Astrocyte of the hippocampus (primary cell): Measurements from ENCODE around the gene ANO7.

Source experiments
- DNase-seq: peaks from one replicate; pipeline ENCODE4 v3.0.0; 2011; ENCODE audit warnings: low read depth, low spot score

The ANO7 gene

DNA sequence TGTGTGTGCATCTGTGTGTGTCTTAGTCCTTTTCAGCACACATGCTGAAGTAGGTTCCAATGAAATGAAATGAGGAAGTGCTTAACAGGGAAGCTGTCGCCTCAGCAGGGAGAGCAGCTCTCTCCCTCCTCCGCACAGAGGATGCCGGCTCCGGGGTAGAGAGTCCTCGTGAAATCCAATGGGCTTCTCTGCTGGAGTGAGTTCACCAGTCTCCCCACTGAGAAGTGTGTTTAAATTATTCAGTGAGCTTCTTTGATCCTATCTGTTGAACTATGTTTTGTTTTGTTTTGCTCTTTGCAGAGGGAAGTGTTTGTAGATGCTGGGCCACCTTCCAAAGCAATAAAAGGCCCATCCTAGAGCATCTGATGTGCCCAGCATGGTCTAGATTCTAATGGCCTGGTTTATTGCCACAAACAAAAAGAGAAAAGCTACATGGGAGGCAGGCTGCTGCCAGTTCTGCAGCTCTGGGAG, 31.5 kb upstream of the ANO7 start:
- no peak for DNase-seq

DNA sequence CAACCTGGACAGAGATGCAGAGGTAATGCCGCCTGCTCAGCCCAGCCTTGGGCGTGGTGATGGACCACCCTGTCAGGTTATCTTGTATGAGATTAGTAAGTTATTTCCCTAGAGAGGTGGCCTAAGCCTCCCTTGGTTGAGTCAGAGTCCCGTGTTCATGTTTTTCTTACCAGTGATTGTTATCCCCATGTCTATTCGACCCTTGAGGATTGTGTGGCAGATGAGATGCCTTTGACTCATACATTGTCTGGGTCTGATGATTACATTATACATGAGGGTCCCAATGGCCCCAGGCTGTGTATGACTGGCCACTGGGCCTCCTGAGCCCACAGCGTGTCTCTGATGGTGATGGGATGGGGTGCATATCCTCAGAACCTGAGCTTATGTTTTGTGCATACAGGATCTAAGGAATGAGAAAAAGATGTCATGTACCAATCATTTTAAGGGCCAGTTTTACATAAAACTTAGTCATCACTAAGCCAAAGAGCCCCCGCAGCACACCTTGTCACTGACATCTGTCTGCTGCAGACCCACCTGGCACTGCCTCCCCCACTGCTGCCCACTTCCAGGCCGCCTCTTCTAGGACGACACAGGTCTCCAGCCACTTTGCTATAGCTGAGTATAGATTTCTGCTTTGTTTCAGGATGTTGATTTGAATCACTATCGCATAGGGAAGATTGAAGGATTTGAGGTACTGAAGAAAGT, 30.5 kb upstream of the ANO7 start:
- DNase-seq = no peak

DNA sequence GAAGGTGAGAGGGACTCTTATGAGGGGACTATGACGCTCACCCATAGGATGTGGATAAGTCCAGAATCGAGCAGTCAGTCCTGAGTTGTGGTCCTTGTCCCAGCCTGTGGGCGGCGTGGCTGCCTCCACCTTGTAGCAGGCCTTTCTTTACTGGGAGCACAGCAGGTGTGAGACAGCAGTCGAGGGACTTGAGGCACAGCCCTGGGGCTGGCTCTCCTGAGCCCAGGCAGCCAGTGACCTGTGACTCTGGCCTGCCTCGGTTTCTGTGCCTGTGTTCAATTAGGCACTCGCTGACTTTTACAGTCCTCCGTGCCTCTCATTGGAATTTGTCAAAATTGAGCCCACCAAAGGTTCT, 30.0 kb upstream of the ANO7 start:
- DNase-seq = no peak

DNA sequence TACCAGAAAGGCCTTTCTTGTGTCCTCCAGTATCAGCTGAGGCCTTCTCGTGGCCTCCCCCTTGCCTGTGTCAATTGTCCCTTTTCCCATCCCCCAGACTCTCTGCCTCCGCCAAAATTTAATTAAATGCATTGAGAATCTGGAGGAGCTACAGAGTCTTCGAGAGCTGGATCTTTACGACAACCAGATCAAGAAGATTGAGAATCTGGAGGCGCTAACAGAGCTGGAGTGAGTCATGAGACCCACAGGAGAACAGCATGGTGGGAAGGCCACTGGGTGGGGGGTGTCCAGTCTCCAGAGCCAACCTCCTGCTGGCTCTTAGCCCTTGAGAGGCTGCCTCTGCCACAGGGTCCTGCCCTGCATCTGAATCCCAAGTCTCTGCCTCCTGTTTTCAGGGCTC, 29.4 kb upstream of the ANO7 start:
- DNase-seq = no peak

DNA sequence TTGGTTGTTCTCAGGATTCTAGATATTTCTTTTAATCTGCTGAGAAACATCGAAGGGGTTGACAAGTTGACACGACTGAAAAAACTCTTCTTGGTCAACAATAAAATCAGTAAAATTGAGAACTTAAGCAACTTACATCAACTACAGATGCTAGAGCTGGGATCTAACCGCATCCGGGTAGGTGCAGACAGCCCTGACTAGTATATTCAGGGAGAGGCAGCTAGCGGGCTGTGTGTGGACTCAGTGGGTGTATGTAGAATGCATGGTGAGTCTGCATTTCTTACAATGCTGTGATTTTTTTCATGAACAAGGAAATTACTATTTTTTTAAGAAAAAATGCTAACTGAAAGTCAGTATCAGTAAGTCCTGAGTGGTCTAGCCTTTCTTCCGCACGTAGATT, 28.2 kb upstream of the ANO7 start:
- DNase-seq = no peak

DNA sequence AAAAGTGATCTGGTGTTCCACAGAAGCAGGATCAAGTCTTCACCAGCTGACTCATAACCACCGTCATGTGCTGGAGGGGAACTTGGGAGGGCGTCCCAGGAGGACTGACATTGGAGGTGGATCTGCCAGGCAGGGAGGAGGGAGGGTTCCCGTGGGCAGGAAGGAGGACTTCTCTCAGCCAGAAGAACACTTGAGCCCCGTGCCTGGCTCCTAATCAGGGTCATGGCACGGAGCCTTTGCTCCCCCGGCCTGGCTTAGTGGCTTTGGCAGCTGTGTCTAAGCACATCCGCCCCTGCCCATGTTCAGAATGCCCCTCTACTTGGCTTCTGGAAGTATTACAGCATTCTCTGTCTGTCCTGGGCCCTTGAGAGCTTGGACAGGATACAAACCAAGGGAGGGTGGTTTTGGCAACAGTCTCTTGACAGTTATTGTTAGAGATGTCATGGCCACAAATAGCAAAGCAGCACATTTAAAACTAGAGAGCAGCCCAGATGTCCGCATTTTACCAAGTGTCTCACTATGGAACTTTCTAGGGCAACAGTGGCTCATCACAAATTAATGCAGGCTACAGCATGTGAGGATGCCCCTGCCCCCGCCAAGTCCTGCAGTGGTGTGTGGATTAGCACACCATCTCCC, 26.7 kb upstream of the ANO7 start:
- DNase-seq = peak; percentile 79

DNA sequence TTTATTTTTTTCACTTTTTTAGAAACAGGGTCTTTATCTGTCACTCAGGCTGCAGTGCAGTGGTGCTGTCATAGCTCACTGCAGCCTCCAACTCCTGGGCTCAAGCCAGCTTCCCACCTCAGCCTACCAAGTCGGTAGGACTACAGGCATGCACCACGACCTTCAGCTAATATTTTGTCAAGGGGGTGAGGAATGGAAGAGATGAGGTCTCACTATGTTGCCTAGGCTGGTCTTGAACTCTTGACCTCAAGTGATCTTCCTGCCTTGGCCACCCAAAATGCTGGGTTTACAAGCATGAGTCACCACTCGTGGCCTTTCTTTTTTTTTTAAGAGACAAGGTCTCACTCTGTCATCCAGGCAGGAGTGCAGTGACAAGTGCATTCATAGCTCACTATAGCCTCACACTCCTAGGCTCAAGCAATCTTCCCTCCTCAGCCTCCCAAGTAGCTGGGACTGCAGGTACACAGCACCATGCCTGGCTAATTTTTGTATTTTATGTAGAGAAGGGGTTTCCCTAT, 24.8 kb upstream of the ANO7 start:
- DNase-seq = no peak

DNA sequence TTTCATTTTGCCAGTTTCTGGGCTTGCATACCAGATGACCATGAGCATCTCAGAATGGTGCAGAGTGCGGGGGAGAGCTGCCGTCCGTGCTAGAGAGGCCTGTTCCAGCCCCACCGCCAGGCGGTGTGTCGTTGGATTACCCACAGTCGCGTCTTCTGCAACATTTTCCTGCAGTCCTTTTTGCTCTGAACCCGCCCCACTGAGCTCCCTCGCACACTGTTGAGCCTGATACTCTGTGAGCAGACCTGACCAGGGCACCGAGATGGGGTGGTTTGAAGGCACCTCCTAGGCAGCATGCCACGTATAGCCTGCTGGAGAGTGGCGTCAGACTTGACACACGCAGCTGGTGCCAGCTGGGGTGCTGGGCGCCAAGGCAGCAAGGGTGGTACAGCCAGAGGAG, 20.1 kb upstream of the ANO7 start:
- DNase-seq = no peak

DNA sequence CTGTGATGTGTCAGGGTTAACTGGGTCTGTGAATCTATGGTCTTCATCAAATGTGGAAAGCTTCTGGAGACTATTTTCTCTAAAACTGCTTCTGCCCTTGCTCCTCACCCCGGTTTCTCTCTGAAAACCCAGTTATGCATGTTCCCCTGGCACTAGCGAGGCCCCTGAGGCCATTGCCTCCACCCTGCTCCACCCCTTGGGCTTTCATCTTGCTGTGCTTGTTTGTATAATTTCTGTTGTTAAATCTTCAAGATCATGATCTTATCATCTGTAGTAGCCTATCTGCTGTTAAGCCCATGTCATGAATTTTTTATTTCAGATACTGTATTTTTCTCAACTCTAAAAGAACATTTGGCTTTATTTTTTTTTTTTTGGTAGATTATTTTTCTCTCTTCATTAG, 14.9 kb upstream of the ANO7 start:
- no peak for DNase-seq

DNA sequence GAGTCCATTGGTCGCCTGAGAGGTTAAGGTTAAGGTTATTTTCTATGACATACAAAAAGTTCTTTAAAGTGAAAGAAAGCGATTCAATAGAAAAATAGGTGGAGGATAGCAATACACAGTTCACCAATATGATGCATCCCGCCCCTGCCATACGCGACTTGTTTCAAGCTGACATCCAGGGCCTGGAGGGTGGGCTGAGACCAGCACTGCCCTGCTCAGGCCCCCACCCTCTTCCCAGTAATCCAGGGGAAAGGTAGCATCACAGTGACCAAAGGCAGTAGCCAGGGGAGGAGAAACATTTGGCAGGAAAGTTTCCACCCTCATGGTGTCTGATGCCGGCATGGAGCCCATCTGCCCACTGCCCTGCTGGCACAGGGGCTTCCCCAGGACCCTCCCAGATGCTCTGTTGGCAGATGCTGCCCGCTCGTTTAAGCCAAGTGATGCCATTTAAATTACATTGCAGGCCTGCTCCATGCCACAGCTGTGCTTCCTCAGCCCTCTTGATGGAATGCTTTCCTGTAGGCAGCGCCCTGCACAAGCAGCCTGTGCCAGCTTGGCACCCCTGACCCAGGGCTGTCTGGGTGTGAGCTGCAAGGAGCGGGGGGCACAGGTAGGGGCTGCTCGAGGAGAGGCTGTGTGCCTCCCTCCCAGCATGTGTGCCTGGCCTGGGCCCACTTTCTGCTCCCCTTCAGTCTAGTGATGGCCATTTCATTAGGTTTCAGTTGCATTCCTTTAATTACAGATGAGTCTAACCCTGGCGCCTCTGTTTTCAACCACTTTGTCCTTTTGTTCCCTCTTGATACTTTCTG, 10.7 kb upstream of the ANO7 start:
- no peak for DNase-seq

DNA sequence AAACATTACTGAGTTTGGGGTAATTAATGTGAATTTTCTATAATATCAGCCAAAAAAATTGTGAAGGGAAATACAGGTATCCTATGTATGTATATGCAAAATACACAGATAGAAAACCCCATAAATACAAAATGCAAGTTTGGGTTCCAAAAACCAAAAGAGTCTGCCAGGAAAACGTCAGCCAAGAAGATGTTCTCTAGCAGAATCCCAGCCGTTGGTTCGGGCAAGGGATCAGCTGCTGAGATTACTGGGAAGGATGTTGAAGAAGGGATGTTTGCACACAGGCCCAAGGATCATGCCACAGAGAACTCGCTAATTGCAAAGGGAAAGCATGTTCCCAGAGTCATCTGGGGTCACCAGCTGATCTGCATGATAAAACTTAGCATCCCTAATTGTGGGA, 9.5 kb upstream of the ANO7 start:
- no peak for DNase-seq

DNA sequence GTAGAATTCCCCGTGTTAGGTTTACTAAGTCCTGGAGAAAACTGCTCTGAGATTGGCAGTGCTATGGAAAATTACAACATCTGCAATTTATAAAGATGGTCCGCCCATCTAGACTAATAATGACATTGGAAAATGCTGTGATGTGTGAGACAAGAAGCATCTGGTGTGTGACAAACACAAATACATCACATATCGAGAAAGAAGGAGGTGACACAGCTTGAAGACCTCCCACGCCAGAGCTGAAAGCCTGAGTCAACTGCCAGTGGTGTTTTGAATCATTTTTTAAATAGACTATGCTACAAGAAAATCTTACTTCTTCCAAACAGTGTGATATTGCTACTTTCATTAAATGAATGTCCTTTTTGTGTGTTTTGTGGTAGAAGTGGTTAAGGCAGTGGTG, 8.6 kb upstream of the ANO7 start:
- DNase-seq = no peak

DNA sequence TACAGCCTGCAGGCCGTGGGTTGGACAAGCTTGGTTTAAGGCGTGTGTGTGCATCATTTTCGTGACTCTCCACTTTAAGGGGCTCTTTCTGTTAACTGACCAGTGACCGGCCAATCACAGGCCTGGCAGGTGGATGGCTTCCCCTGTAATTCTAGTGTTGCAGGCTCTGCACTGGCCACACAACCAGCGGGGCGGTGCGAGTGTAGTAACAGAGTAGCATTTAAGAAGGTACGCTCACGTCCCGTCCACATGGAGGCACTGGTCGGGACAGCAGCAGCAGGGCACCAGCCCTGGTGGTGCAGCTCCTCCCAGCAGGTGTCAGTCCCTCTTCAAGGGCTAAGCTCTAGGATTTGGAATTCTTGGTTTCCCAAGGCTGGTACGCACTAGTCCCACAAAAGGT, 8.0 kb upstream of the ANO7 start:
- no peak for DNase-seq

DNA sequence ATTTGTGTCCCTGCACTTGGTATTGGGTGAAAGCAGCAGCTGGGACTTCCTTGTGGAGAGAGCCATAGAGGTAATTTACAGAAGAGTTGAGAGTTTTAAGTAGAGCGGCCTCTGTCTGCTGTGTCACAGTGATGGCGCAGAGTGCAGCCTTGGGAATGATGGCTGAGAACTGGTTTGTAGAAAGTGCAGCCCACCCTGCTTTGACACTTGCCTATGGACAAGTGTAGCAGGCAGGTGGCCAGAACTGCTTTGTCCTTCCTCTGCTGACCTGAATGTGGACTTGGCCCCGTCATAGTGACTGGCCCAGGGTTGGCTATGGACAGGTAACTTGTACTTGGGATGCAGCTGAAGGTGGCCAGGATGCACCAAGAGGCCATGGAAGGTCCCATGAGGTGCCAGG, 6.4 kb upstream of the ANO7 start:
- DNase-seq = no peak

DNA sequence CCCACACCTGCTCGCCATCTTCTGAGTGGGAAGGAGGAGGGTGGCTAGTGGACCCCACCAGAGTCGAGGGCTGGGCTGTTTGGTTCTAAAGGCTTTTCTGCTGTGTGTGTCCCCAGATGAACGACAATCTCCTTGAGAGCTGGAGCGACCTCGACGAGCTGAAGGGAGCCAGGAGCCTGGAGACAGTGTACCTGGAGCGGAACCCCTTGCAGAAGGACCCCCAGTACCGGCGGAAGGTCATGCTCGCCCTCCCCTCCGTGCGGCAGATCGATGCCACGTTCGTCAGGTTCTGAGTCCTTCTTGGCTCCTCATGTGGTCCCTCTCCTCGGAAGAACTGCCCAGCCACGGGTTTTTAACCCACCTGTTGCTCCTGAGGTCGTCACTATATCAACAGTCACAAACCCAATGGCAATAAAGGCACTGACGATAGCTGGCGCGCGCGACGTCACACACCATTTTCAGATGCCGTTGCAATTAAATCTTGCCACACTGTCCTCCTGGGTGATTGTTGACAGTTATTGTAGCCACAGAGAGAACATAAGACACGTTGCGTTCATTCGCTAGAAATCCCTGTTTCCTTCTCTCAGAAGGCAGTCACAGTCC, 5.8 kb upstream of the ANO7 start:
- no peak for DNase-seq

DNA sequence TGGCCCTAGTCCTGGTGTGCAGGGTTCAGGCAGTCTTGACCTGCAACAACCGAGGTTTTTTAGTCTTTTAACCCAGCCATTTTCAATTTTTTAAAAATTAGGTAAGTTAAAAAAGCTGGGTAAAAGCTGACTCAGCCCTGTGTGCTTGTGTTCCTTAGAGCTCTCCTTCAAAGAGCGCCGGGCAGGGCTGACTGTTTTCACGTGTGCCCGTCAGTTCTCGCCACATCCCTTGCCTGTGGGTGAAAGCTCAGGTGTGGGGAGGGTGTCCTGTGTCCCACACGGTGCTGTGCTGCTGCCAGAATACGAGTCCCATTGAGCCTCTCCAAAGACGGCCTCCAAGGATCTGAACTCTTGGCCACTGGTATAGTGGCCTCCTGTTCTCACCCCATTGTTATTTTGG, 5.3 kb upstream of the ANO7 start:
- no peak for DNase-seq

DNA sequence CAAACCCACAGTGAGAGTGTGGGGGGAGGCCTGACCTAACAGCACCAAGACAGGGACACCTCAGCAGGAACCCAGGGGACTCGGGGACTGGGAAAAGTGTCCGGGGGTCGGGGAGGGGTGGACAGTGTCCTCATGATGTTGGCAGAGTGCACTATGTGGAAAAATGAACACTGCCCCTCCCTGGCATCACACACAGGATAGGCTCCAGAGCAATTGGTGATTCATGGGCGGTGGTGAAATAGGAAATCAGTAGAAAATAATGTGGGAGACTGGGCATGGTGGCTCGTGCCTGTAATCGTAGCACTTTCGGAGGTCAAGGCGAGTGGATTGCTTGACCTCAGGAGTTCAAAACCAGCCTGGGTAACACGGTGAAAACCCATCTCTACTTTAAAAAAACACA, 3.6 kb upstream of the ANO7 start:
- DNase-seq = no peak

DNA sequence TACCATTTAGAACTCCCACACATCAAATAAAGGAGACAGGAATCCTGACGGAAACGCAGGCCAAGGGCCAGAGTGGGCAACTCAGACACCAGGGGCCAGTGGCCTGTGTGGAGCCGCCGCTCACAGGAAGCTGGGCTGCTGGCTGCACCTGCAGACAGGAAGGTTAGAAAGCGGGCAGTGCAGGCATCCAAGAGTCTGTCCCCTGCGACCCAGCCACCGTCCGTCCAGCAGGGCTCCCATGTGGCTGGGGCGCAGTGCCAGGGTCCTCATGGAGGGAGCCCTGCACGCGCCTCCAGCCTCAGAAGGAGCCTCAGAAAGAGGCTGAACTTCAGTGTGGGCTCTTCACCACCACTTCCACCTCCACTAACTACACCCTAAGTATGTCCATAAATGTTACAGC, 2.5 kb upstream of the ANO7 start:
- no peak for DNase-seq

DNA sequence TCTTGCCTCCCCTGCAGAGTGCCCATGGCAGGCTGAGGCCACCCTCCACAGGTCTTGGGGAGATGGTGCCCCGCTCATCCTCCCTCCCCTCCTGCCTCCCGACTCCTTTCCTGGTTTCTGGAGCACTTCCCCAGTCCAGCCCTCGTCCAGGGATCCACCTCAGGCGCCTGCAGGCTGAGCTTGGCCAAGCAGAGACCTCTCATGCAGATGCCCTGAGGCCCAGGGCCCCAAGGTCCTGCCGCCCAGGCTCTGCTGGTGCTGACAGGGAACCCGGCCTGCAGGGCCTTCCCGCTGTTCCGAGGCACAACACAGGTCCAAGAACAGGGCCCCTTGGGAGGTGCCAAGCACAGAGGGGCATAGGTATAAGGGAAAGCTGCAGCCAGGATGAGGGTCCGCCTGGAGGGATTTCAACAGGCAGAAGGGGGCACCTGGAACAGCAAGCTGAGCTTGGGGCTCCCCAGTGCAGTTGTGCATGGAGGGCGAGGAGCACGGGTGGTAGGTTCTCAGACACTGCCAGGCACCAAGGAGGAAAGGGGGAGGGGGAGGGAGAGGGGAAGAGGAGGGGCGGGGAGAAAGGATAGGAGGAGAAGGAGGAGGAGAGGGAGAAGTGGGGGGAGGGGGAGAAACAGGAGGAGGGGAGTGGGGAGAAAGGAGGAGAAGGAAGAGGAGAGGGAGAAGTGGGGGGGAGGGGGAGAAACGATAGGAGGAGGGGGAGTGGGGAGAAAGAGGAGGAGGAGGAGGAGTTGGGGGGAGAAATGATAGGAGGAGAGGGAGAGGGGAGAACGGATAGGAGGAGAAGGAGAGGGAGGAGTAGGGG, 1.2 kb upstream of the ANO7 start:
- DNase-seq = no peak

DNA sequence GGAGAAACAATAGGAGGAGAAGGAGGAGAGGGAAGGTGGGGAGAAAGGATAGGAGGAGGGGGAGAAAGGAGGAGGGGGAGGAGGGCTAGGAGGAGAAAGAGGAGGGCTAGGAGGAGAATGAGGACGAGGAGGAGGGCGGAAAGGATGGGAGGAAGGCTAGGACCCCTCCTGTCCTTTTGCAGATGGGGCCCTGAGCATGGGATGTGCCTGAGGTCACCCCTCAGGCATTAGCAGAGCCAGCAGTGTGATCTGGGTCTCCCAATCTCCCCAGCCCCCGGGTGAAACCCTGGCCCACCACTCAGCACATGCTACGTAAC, 601 bp upstream of the ANO7 start:
- DNase-seq = no peak

DNA sequence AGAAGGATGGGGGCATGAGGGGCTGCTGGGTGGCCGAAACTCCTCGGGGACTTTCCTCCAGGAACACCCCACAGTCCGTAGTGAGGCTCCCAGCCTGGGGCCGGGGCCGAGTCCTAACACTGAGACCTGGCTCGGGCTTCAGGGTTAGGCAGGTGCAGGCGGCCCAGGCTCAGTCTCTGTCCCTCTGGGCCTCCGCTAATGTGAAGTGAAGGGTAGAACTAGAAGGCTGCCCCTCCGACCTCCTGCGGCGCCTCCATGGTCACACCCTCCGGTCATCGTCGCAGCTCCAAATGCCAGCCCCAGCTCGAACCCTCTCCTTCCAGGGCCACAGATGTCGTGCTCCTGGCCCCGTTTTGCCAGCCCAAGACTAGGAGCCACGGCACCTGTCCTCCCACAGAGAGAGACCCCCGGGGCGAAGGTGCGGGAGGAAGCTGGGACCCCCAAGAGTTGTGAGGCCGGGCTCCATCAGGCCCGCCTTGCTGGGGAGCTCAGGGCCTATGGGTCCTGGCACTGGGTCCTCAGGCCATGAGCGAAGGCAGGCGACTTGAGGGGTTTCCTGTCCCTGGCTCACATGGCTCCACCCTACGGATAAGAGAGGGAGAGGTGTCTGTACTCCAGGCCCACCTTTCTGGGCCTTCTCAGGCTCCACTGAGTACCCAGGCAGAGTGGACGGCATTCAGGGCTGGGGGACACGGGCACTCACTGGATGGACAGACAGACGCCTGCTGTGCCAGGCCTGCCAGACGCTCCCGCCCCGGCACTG, 797 bp downstream of the ANO7 start:
- DNase-seq = no peak
